ENCODE measurements around the gene LBP.

LBP gene

DNA sequence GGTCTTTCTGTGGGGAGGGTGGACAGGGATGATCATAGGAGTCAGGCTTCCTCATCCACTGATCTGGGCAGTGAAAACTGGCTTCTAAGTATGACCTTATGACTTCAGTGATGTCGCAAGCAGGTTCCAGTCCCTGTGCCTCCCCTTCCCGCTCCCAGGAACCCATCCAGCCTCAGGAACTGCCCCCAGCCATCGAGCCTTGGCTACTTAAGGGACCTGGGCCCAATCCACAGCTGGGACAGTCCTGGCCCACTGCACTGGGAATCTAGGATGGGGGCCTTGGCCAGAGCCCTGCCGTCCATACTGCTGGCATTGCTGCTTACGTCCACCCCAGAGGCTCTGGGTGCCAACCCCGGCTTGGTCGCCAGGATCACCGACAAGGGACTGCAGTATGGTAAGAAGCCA, at the start of gene LBP:
Gene LBP, plus strand, starts transcription at position 236 of the 405 bp plus-strand sequence. Its CDS starts 35 bp downstream, at position 271.
- Histone ChIP-seq H3K36me3 (ENCODE audit: control insufficient read depth, insufficient read depth, low read length, severe bottlenecking) (no peaks in the 10 kb centered on the region), H3K9ac (ENCODE audit: low read length) (peak within 1 kb of the TSS; percentile 59), H3K9me3 (ENCODE audit: control insufficient read depth, low read length) (no peaks in the 10 kb centered on the region), H3K4me3 (ENCODE audit: low read length) (peak within 1 kb of the TSS; percentile 62), H3K27me3 (replicated peaks; ENCODE audit: control insufficient read depth, insufficient read depth, low read length) (no peaks in the 10 kb centered on the region), H3K4me1 (ENCODE audit: control insufficient read depth, insufficient read depth, low read length) (peaks cover 63% of the 10 kb centered on the region)
- DNase-seq (ENCODE audit: low read depth) = no peak

DNA sequence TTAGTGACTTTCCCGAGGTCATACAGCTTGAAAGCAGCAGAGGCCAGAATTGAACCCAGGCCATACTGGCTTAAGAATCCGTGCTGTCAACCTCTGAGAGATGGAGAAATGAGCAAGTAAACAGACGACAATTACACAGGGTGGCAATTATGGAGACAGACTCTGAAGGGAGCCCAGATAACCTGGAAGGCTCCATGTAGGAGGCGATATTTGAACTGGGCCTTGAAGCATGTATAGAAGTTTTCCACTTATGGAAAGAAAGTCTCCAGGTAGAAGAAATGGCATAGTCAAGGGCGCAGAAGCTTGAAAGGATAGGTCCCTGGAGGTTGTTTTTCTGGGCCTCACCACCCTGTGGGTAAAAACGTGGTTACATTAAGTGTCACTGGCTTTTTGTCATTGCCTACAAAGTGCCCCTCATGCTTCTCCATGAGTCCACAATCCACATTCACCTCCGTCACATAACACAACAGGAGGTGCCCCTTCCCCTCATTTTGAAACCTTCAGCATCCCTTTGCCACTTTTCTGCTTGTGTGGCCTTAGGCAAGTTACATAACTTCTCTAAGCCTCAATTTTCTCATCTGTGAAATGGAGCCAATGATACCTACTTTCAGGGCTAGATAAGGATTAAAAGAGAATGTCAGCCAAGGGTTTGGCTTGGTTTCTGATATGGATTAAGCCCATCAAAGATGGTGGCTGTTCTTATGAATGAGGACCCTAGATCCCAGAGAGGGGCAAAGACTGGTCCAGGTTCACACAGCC, 48.2 kb upstream of the LBP start:
- H3K4me1 ChIP-seq (ENCODE audit: control insufficient read depth, insufficient read depth, low read length) = peaks cover 27% of the 10 kb centered on the region
- no peak overlapping the region for H3K4me3 ChIP-seq (ENCODE audit: low read length)
- no peaks in the 10 kb centered on the region for H3K36me3 ChIP-seq (ENCODE audit: control insufficient read depth, insufficient read depth, low read length, severe bottlenecking)
- DNase-seq (ENCODE audit: low read depth) = no peak
- H3K27me3 ChIP-seq (replicated peaks; ENCODE audit: control insufficient read depth, insufficient read depth, low read length) = no peaks in the 10 kb centered on the region
- H3K9me3 ChIP-seq (ENCODE audit: control insufficient read depth, low read length) = no peaks in the 10 kb centered on the region
- H3K9ac ChIP-seq (ENCODE audit: low read length) = peak overlapping the region; percentile 77

- Histone ChIP-seq H3K9me3 (ENCODE audit: control insufficient read depth, low read length) (no peaks in the 10 kb centered on the region), H3K27me3 (replicated peaks; ENCODE audit: control insufficient read depth, insufficient read depth, low read length) (no peaks in the 10 kb centered on the region), H3K9ac (ENCODE audit: low read length) (peak overlapping the region; percentile 77), H3K4me1 (ENCODE audit: control insufficient read depth, insufficient read depth, low read length) (peaks cover 21% of the 10 kb centered on the region), H3K36me3 (ENCODE audit: control insufficient read depth, insufficient read depth, low read length, severe bottlenecking) (no peaks in the 10 kb centered on the region), H3K4me3 (ENCODE audit: low read length) (no peak overlapping the region)
- DNase-seq (ENCODE audit: low read depth) = peak; percentile 66
Observed at GRCh38 chr20:38298768-38299288, 47.5 kb upstream of the LBP start.

DNA sequence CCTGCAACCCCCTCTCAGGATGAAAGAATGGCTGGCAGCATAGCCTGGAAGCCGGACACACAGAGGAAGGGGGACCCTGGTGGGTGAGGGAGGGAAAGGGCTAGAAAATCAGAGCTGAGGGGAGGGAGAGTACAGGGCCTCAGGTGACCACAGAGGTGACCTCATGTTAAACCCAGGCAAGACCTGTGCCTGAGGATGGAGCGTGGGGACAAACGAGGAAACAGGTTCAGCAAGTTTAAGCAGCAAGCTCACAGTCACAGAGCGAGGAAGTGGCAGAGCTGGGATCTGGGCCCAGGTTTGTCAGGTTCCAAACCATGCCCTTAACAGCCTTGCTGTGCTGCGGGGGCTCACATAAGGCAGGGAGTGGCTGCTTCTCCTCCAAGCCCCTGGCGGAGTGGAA, 46.3 kb upstream of the LBP start:
- Histone ChIP-seq H3K4me1 (ENCODE audit: control insufficient read depth, insufficient read depth, low read length) (peaks cover 16% of the 10 kb centered on the region), H3K9me3 (ENCODE audit: control insufficient read depth, low read length) (no peaks in the 10 kb centered on the region), H3K36me3 (ENCODE audit: control insufficient read depth, insufficient read depth, low read length, severe bottlenecking) (no peaks in the 10 kb centered on the region), H3K9ac (ENCODE audit: low read length) (no peak overlapping the region), H3K27me3 (replicated peaks; ENCODE audit: control insufficient read depth, insufficient read depth, low read length) (no peaks in the 10 kb centered on the region), H3K4me3 (ENCODE audit: low read length) (no peak overlapping the region)
- no peak for DNase-seq (ENCODE audit: low read depth)

GRCh38 chr20:38300438-38300837, 45.8 kb upstream of the LBP start:
- no peaks in the 10 kb centered on the region for H3K27me3 ChIP-seq (replicated peaks; ENCODE audit: control insufficient read depth, insufficient read depth, low read length)
- no peak for DNase-seq (ENCODE audit: low read depth)
- H3K4me1 ChIP-seq (ENCODE audit: control insufficient read depth, insufficient read depth, low read length) = peaks cover 16% of the 10 kb centered on the region
- H3K4me3 ChIP-seq (ENCODE audit: low read length) = no peak overlapping the region
- H3K9me3 ChIP-seq (ENCODE audit: control insufficient read depth, low read length) = no peaks in the 10 kb centered on the region
- no peak overlapping the region for H3K9ac ChIP-seq (ENCODE audit: low read length)
- H3K36me3 ChIP-seq (ENCODE audit: control insufficient read depth, insufficient read depth, low read length, severe bottlenecking) = no peaks in the 10 kb centered on the region

GRCh38 chr20:38301309-38301708, 45.0 kb upstream of the LBP start:
- H3K9me3 ChIP-seq (ENCODE audit: control insufficient read depth, low read length) = no peaks in the 10 kb centered on the region
- H3K36me3 ChIP-seq (ENCODE audit: control insufficient read depth, insufficient read depth, low read length, severe bottlenecking) = no peaks in the 10 kb centered on the region
- no peak for DNase-seq (ENCODE audit: low read depth)
- H3K9ac ChIP-seq (ENCODE audit: low read length) = no peak overlapping the region
- H3K4me3 ChIP-seq (ENCODE audit: low read length) = no peak overlapping the region
- H3K4me1 ChIP-seq (ENCODE audit: control insufficient read depth, insufficient read depth, low read length) = peaks cover 16% of the 10 kb centered on the region
- H3K27me3 ChIP-seq (replicated peaks; ENCODE audit: control insufficient read depth, insufficient read depth, low read length) = no peaks in the 10 kb centered on the region

- H3K9me3 ChIP-seq (ENCODE audit: control insufficient read depth, low read length) = no peaks in the 10 kb centered on the region
- no peaks in the 10 kb centered on the region for H3K27me3 ChIP-seq (replicated peaks; ENCODE audit: control insufficient read depth, insufficient read depth, low read length)
- no peak overlapping the region for H3K4me3 ChIP-seq (ENCODE audit: low read length)
- DNase-seq (ENCODE audit: low read depth) = no peak
- H3K36me3 ChIP-seq (ENCODE audit: control insufficient read depth, insufficient read depth, low read length, severe bottlenecking) = no peaks in the 10 kb centered on the region
- H3K4me1 ChIP-seq (ENCODE audit: control insufficient read depth, insufficient read depth, low read length) = peaks cover 16% of the 10 kb centered on the region
- H3K9ac ChIP-seq (ENCODE audit: low read length) = no peak overlapping the region
Observed at GRCh38 chr20:38302786-38303185, 43.5 kb upstream of the LBP start.

- H3K36me3 ChIP-seq (ENCODE audit: control insufficient read depth, insufficient read depth, low read length, severe bottlenecking) = no peaks in the 10 kb centered on the region
- peaks cover 8% of the 10 kb centered on the region for H3K4me1 ChIP-seq (ENCODE audit: control insufficient read depth, insufficient read depth, low read length)
- no peak within 1 kb of the TSS for H3K4me3 ChIP-seq (ENCODE audit: low read length)
- no peaks in the 10 kb centered on the region for H3K27me3 ChIP-seq (replicated peaks; ENCODE audit: control insufficient read depth, insufficient read depth, low read length)
- no peak for DNase-seq (ENCODE audit: low read depth)
- H3K9me3 ChIP-seq (ENCODE audit: control insufficient read depth, low read length) = no peaks in the 10 kb centered on the region
- no peak within 1 kb of the TSS for H3K9ac ChIP-seq (ENCODE audit: low read length)
Observed at GRCh38 chr20:38303908-38304379, 42.3 kb upstream of the LBP start, which contains the start of gene BPI. TSS of gene BPI (plus strand) at chr20:38304156. CDS start at chr20:38304224, 68 bp downstream.

DNA sequence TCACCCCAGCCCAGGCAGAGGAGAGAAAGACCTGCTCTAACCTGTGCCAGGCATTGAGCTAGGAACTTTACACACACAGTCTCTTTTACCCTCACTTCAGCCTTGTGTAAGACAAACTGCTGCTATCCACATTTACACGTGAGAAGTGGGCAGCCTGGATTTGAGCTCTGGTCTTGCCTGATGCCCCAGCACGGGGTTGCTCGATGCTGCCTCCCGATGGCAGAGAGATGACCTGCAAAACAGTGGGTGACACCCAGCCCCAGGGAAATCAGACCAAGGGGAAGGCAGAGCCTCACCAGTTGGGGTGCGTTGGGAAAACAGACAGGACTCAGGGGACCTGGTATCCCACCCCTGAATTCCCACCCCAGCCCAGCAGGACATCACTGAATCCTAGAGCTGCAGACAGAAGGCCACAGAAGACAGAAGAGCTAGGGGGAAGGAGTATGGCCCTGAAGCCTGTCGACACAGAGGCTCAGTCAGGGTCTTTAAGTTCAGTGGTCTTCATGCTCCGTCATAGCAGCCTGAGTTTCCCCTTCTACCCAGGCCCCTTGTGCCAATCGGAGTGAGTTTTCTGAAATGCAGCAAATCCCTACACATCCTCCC, 41.3 kb upstream of the LBP start:
- Histone ChIP-seq H3K4me3 (ENCODE audit: low read length) (no peak overlapping the region), H3K4me1 (ENCODE audit: control insufficient read depth, insufficient read depth, low read length) (no peaks in the 10 kb centered on the region), H3K9me3 (ENCODE audit: control insufficient read depth, low read length) (no peaks in the 10 kb centered on the region), H3K27me3 (replicated peaks; ENCODE audit: control insufficient read depth, insufficient read depth, low read length) (no peaks in the 10 kb centered on the region), H3K36me3 (ENCODE audit: control insufficient read depth, insufficient read depth, low read length, severe bottlenecking) (no peaks in the 10 kb centered on the region), H3K9ac (ENCODE audit: low read length) (no peak overlapping the region)
- peak; percentile 43 for DNase-seq (ENCODE audit: low read depth)

DNA sequence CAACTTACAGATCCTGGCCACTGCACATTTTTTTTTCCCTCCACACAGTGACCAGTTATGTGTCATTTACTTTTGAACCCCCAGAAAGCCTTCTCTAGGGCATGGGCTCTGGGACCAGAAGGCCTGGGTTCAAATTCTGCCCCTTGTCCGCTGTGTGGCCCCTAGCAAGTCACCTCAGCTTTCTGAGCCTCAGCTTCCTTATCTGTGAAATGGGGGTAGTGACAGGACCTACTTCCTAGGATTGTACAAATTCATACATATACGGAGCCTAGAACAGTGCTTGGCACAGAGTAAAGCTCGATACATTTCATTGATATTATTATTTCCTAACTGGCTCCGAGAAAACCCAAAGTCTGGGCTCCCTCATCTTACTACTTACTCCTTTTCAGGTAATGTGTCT, 40.7 kb upstream of the LBP start:
- Histone ChIP-seq H3K4me3 (ENCODE audit: low read length) (no peak overlapping the region), H3K27me3 (replicated peaks; ENCODE audit: control insufficient read depth, insufficient read depth, low read length) (no peaks in the 10 kb centered on the region), H3K9ac (ENCODE audit: low read length) (no peak overlapping the region), H3K9me3 (ENCODE audit: control insufficient read depth, low read length) (no peaks in the 10 kb centered on the region), H3K36me3 (ENCODE audit: control insufficient read depth, insufficient read depth, low read length, severe bottlenecking) (no peaks in the 10 kb centered on the region), H3K4me1 (ENCODE audit: control insufficient read depth, insufficient read depth, low read length) (no peaks in the 10 kb centered on the region)
- DNase-seq (ENCODE audit: low read depth) = no peak

- no peaks in the 10 kb centered on the region for H3K27me3 ChIP-seq (replicated peaks; ENCODE audit: control insufficient read depth, insufficient read depth, low read length)
- H3K9ac ChIP-seq (ENCODE audit: low read length) = no peak overlapping the region
- no peak for DNase-seq (ENCODE audit: low read depth)
Observed at GRCh38 chr20:38306379-38306778, 39.9 kb upstream of the LBP start.

More at GRCh38 chr20:38306379-38306778, 39.9 kb upstream of the LBP start:
- Histone ChIP-seq H3K36me3 (ENCODE audit: control insufficient read depth, insufficient read depth, low read length, severe bottlenecking) (no peaks in the 10 kb centered on the region), H3K4me3 (ENCODE audit: low read length) (no peak overlapping the region), H3K4me1 (ENCODE audit: control insufficient read depth, insufficient read depth, low read length) (no peaks in the 10 kb centered on the region), H3K9me3 (ENCODE audit: control insufficient read depth, low read length) (no peaks in the 10 kb centered on the region)
